HG02798 (cell line): ENCODE results near the gene POLR3B.
"Not testable (repeated sequence)": the region's sequence is repeated elsewhere in the genome, so short reads cannot be mapped to it uniquely, and the experiment has no call there.

Experiments
- ATAC-seq: cut with Tn5 transposase; IDR thresholded peaks from one replicate; pipeline ENCODE4 v1.9.1; 2021; ENCODE audit warnings: mild to moderate bottlenecking; ENCODE audit not compliant: unreplicated experiment, poor library complexity

POLR3B gene

DNA sequence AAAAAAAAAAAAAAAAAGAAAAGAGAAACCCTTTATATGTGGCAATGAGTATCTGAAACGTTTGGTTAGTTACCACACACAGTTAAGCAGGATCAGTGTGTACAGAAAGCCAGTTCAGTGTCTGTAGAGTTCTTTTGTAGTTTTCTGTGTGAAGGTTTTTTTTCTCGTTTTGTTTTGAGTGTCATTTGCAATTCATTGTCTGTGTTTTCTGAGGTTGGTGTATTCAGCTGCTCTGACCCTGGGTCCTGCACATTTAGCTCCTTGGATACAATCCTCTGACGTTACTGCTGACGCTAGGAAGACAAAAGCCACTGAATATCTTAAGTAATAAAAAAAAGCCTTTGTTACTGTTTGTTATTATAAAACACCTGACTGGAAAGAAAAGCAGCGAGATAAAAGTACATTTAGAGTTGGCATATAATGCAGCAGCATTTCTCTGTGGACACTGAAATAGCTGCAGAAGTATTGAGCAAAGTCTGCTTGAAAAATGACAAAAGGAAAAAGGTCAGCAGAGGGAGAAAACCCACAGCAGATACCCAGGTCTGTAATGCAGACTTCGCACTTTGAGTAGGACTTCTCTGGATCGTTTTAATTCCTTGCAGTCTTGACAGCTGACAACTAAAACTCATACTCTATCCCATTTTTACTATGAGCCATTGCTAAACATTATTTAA, 89.0 kb downstream of the POLR3B start:
- ATAC-seq, result no peak

- no peak for ATAC-seq
Measured at GRCh38 chr12:106452309-106452708, 94.8 kb downstream of the POLR3B start.

- ATAC-seq, result peak; percentile 80
Measured at GRCh38 chr12:106455111-106455510, 97.6 kb downstream of the POLR3B start.

DNA sequence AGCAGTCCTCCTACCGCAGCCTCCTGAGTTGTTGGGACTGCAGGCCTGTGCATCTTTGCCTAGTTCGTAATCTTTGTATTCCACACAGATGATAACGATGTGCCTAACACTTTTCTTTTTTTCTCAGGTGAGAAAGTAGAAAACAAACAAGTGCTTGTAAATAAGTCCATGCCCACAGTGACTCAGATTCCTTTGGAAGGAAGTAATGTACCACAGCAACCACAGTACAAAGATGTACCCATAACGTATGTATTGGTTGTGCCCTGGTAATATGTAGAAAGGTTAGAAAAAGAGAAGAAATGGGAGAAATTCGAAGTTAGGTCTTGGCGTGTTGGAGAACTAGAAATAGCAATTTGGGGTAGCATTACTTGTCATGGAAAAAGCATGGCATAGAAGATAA, 101.6 kb downstream of the POLR3B start:
- no peak for ATAC-seq

DNA sequence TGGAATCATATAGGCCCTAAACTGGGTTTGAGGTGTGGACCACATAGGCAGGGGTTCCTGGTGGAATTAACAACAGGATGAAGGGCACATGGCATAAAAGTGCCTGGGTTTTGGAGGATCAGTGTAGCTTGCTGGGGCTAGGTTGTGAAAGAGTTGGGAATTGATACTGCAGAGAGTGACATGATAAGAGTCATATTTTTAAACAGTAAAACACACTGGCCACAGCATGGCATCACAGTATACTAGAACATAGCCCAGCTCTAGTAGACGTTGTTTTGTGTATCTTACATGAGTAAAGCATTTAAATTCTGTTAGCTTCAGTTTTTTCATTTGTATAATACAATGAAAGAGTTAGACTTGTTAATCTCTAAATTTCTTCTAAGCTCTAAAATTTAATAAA, 102.0 kb downstream of the POLR3B start:
- ATAC-seq, result no peak

DNA sequence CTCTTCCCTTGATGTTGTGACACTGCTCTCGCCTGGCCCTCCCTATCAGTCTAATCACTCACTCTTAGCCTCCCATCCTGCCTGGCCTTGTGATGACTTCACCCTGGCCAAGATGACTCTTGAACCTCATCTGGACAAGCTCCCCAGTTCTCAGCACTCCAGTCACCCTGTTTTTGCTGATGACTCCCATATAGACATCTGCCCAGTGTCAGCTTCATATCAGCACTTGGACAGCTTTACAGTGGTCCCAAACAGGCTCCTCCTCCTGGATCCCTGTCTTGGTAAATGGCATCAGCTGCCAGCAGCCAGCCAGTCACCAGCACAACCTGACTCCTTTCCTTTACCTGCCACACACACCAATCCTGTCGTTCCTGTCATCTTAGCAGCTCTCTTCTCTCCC, 104.2 kb downstream of the POLR3B start:
- ATAC-seq, result no peak

- ATAC-seq, result not testable (repeated sequence)
Measured at GRCh38 chr12:106465605-106466004, 108.1 kb downstream of the POLR3B start.

DNA sequence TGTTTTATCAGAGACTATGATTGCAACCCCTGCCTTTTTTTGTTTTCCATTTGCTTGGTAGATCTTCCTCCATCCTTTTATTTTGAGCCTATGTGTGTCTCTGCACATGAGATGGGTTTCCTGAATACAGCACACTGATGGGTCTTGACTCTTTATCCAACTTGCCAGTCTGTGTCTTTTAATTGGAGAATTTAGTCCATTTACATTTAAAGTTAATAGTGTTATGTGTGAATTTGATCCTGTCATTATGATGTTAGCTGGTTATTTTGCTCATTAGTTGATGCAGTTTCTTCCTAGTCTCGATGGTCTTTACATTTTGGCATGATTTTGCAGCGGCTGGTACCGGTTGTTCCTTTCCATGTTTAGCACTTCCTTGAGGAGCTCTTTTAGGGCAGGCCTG, 118.1 kb downstream of the POLR3B start:
- ATAC-seq, result not testable (repeated sequence)

DNA sequence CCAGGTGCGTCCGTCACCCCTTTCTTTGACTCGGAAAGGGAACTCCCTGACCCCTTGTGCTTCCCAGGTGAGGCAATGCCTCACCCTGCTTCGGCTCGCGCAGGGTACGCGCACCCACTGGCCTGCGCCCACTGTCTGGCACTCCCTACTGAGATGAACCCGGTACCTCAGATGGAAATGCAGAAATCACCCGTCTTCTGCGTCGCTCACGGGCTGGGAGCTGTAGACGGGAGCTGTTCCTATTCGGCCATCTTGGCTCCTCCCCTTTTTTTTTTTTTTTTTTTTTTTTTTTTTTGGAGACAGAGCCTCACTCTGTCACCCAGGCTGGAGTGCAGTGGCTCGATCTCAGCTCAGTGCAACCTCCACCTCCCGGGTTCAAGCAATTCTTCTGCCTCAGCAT, 120.1 kb downstream of the POLR3B start:
- ATAC-seq, result not testable (repeated sequence)

DNA sequence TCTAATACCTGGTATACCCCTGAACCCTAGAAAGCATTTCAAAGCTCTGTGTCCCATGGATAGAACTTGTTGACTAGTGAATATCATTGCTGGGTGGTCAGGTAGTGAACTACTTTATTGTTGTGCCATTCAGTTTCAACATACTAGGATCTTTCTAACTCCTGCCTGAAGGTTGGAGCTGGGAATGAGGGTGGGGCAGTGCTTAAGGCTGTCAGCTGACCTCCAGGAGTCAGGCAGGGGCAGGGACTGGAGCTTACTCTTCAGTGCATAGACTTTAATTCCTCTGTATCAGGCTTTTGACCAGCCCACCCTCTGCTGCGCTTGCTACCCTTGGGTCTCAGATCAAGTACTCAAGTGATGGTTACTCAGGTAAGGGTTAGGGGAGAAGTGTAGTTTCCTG, 122.7 kb downstream of the POLR3B start:
- no peak for ATAC-seq

- ATAC-seq, result no peak
Measured at GRCh38 chr12:106481246-106481645, 123.7 kb downstream of the POLR3B start.

DNA sequence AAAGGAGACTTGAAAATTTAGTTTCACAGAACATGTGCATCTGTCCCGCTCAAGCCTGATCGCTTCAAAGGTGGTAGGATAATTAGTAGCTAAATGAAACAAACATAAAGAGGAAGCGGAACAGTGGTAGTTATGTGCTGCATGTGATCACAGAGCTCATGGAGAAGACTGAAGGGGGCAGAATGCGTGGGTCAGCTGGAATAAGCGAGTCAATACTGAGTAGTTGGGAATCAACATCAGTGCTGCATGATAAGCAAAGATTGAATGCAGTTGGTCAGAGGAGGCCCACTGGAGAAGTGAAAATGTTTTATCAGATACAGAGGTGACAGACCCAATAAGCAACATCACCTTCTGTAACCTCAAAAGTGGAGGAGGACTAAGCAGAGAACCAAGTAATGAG, 130.1 kb downstream of the POLR3B start:
- ATAC-seq, result no peak

DNA sequence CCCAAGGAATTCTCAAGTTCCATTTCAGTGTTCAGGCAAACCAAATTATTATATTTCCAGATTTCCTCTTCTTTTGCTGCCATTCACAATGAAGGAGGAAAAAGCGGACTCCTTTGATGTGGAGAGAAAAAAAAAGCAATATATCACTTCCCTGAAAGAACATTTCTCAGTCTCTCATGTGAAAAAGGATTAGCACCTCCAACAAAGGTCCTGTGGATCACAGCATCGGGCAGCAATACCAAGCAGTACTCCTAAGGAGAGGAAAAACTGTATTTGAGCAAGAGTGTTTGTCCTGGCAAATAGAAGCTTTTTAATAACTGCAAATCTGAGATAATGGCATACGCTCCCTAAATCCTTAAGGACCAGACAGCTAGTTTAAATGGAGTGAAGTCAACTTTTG, 131.3 kb downstream of the POLR3B start:
- ATAC-seq, result no peak

GRCh38 chr12:106490264-106490663, 132.7 kb downstream of the POLR3B start:
- no peak for ATAC-seq

DNA sequence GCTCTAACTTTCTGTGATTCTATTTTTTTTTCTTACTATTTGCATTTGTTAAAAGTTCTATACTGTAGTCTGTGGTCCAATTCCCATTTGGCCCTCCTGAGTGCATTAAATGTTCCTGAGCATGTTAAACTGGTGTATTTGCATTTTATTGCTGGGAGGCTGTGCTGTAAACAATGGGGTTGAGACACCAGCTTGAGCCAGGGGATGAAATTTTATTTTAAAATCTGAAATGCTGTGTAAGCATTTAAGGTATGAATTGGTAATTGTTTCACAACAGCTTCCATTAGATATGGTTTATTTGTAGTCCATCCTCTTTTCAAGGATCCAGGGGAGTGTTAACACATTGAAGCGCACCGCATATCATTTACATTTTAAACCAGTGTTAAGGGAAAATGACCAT, 135.3 kb downstream of the POLR3B start:
- ATAC-seq, result no peak

DNA sequence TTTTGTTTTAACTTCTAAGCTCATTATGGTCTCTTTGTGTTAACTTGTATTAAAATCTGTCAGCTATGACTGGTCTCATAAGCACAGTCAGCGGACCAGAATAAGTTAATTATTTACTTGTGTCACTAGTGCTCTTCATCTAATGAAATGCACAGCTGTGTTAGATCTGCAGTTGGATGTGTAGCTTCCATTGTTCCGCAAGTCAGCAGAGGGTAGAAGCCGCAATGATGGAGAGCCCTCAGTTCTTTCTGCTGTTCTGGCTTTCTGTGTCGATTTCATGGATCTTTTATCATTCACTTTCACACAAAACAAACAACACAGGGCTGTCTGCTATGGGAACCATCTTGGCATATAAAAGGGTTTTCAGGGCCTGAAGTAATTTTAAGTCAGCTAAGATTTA, 136.0 kb downstream of the POLR3B start:
- ATAC-seq, result no peak

GRCh38 chr12:106495354-106495965, 137.9 kb downstream of the POLR3B start:
- ATAC-seq, result no peak

- no peak for ATAC-seq
Measured at GRCh38 chr12:106498056-106498455, 140.5 kb downstream of the POLR3B start.

GRCh38 chr12:106499628-106500027, 142.1 kb downstream of the POLR3B start:
- no peak for ATAC-seq

GRCh38 chr12:106506691-106507090, 149.1 kb downstream of the POLR3B start:
- ATAC-seq, result no peak

DNA sequence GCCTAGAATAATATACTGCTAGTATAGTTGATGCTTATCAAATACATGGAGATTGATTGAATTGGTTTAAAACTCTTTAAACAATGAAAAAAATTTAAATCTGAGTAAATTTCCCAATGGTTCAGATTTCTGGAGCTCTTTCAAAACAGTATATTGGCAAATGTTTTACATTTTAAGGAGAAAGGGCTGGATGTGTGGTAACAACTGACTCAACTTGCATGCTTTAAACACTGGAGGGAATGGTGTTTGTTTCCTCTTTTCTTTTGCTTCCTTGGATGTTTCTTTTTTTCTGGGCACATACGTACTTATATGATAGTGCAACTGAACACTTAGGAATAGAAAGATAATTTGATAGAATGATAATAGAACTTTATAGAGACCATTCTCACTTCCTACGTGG, 151.4 kb downstream of the POLR3B start:
- no peak for ATAC-seq

- no peak for ATAC-seq
Measured at GRCh38 chr12:106511365-106511764, 153.8 kb downstream of the POLR3B start.
